Esophagus squamous epithelium (tissue), 5 donors: ENCODE measurements around the gene ARHGAP26. TPM values are rescaled to one million over a fixed set of nuclear protein-coding genes. Genes with fewer than 3 reads are reported as not detected.

Experiments used
- DNase-seq: peaks from one replicate; lab custom pipeline; 2025; lab: John Stamatoyannopoulos, UW
- H3K27ac ChIP-seq, 4 donors: fragments of 200-600 bp; sonication (generic); one replicate each; pipeline ENCODE4 v1.5.1; 2016 to 2019; ENCODE audit warnings: mild to moderate bottlenecking in 1 of 4
- H3K27me3 ChIP-seq, 4 donors: fragments of 200-600 bp; sonication (generic); 1 replicate in 3 of 4; 2 replicates in 1 of 4; pipeline versions ENCODE4 v1.5.1 to v1.6.0; 2017 to 2021; ENCODE audit warnings: antibody characterized with exemption in 1 of 4
- H3K36me3 ChIP-seq, 3 donors: fragments of 200-600 bp; sonication (generic); one replicate each; pipeline ENCODE4 v1.5.1; 2016 to 2019
- H3K4me1 ChIP-seq, 3 donors: fragments of 200-600 bp; sonication (generic); one replicate each; pipeline ENCODE4 v1.5.1; 2017 to 2019
- H3K4me3 ChIP-seq, 4 donors: fragments of 200-600 bp; sonication (generic); 1 replicate in 3 of 4; 2 replicates in 1 of 4; pipeline ENCODE4 v1.5.1; 2016 to 2019; ENCODE audit warnings: mild to moderate bottlenecking in 2 of 4, moderate library complexity in 1 of 4
- H3K9me3 ChIP-seq, 3 donors: fragments of 200-600 bp; sonication (generic); one replicate each; pipeline ENCODE4 v1.5.1; 2016 to 2019
- POLR2A ChIP-seq, 4 donors: fragments of 450-650 bp; IDR thresholded peaks; one replicate each; pipeline ENCODE4 v1.6.1; 2017; ENCODE audit warnings: antibody characterized with exemption in 4 of 4, mild to moderate bottlenecking in 4 of 4, moderate library complexity in 3 of 4
- WGBS, 2 donors: methylation state at CpG; one replicate each; pipeline ENCODE4 v1.1.5; 2018; 5-methylcytosine and 5-hydroxymethylcytosine counted together
- intact Hi-C: fragments of 100-400 bp; cut with DNase I; formaldehyde crosslinking; loops from one replicate; pipeline ENCODE4 v1.15.0; 2022
- total RNA-seq, 4 donors: library from RNA; depleted of rRNA; stranded (reverse); fragments of >200 nt; gene quantifications; one replicate each; pipeline ENCODE4 v1.1.0, GENCODE V29; 2016
- TF ChIP-seq, protein P1 (sequence below), 6 experiments: fragments of 450-650 bp in 4 of 6; fragments of 200-600 bp in 2 of 6; sonication (generic) in 2 of 6; IDR thresholded peaks; one replicate each; pipeline ENCODE4 v1.5.1; 2016 to 2019; ENCODE audit warnings: antibody characterized with exemption in 6 of 6, mild to moderate bottlenecking in 4 of 6, moderate library complexity in 4 of 6
- donor health status: DM: yes; HTN: yes; CAD: no.

Gene ARHGAP26
- total RNA-seq, 4 donors from 2014 or later: 4.4 to 18.7 (median 15.4) TPM

DNA sequence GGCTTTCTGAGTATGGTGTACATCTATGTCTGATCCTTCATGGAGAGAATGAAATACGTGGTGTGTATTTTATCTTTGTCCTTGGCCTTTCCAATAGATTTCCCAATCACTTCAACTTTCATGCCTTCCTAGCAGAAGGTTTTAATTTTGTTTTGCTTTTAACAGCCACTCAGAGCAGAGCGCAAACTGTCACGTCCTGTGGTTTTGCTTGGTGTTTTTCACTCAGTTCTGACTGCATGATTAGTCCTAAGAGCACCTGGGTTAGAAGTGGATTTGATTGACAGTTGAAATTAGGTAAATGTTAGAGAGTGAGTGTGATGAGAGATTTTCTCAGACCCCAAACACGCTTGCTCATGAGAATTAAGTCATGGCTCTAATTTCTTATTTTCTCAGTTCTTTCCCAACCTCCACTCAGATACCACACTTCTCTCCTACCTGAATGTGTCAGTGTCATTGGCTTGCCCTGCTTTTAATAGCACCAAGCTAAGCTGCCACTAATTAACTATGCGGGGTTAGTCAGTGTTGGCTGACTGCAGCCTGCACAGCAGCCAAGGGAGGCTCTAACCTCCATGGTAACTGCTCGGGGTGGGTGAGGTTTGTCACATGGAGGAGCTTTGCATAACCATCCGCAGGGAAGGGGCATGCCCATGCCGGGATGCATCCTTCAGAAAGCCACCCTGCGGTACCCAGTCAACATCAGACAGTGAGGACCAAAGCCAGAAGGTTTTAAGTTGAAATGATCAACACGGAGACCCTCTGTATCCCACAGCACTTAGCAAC, 459.9 kb downstream of the ARHGAP26 start:
- Histone ChIP-seq H3K4me1 (peaks cover 5 to 37% (median 7%) of the 10 kb centered on the region in 3 donors), H3K27me3 (no peaks in the 10 kb centered on the region), H3K9me3 (no peaks in the 10 kb centered on the region), H3K4me3 (peak overlapping the region in 1 of 4 donors; percentile 7), H3K36me3 (no peaks in the 10 kb centered on the region), H3K27ac (peak overlapping the region in 2 of 4 donors; percentile 23 to 36)
- TF ChIP-seq POLR2A (IDR thresholded peaks at IDR 0.05): no peak
- TF ChIP-seq, protein P1, sequence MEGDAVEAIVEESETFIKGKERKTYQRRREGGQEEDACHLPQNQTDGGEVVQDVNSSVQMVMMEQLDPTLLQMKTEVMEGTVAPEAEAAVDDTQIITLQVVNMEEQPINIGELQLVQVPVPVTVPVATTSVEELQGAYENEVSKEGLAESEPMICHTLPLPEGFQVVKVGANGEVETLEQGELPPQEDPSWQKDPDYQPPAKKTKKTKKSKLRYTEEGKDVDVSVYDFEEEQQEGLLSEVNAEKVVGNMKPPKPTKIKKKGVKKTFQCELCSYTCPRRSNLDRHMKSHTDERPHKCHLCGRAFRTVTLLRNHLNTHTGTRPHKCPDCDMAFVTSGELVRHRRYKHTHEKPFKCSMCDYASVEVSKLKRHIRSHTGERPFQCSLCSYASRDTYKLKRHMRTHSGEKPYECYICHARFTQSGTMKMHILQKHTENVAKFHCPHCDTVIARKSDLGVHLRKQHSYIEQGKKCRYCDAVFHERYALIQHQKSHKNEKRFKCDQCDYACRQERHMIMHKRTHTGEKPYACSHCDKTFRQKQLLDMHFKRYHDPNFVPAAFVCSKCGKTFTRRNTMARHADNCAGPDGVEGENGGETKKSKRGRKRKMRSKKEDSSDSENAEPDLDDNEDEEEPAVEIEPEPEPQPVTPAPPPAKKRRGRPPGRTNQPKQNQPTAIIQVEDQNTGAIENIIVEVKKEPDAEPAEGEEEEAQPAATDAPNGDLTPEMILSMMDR (IDR thresholded peaks at IDR 0.05): no peak
- DNase-seq: no peak
- WGBS, 2 donors: 44 to 64% methylated on average over 5 to 10 of the region's 10 CpGs
- intact Hi-C loops: no loop called here

DNA sequence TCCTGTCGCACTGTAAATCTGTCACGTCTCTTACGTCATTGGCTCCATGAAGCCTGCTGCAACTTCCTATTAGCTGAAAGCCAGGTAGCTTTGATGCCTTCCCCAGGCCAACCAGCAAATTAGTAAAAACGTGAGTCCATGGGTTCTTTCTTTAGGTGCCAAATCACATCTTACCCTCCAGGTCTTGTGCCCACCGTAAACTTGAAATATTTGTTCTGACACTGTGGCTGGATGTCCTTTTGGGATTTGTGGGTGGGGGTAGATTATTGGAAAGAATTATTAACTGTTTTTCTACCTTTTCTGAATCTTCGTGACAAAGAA, 460.5 kb downstream of the ARHGAP26 start:
- Histone ChIP-seq H3K36me3 (no peaks in the 10 kb centered on the region), H3K27ac (no peak overlapping the region), H3K27me3 (no peaks in the 10 kb centered on the region), H3K4me1 (peaks cover 11 to 43% (median 11%) of the 10 kb centered on the region in 3 donors), H3K9me3 (no peaks in the 10 kb centered on the region), H3K4me3 (no peak overlapping the region)
- DNase-seq: no peak
- intact Hi-C loops: no loop called here
- no peak for TF ChIP-seq POLR2A (IDR thresholded peaks at IDR 0.05)
- TF ChIP-seq, protein P1 (IDR thresholded peaks at IDR 0.05): no peak
- 88 to 92% methylated on average over 6 of the region's 6 CpGs for WGBS, 2 donors

DNA sequence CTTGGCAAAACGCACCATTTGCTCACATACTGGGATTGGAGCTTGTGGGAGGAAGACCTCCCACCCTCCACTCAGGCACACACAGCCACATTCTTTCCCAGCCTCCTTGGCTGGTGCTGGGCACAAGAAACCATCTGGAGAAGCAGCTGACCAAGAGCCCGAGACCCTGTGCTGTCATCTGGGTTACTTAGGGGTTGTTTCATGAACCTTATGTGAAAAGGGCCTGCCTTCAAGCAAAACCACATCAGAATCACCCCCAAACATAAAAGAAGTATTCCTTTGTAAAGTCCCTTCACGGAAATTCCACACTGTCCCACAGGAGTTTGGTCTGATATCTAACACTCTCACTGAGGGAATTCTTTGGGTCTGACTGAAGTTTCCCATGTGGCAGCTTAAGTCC, 461.2 kb downstream of the ARHGAP26 start:
- intact Hi-C loops: no loop called here
- H3K9me3 ChIP-seq: no peaks in the 10 kb centered on the region
- H3K36me3 ChIP-seq: no peaks in the 10 kb centered on the region
- no peak for TF ChIP-seq POLR2A (IDR thresholded peaks at IDR 0.05)
- TF ChIP-seq, protein P1 (IDR thresholded peaks at IDR 0.05): no peak
- no peaks in the 10 kb centered on the region for H3K27me3 ChIP-seq
- DNase-seq: no peak
- no peak overlapping the region for H3K4me3 ChIP-seq
- H3K27ac ChIP-seq: no peak overlapping the region
- peaks cover 12 to 47% (median 12%) of the 10 kb centered on the region in 3 donors for H3K4me1 ChIP-seq
- 61 to 63% methylated on average over 3 of the region's 3 CpGs for WGBS, 2 donors

DNA sequence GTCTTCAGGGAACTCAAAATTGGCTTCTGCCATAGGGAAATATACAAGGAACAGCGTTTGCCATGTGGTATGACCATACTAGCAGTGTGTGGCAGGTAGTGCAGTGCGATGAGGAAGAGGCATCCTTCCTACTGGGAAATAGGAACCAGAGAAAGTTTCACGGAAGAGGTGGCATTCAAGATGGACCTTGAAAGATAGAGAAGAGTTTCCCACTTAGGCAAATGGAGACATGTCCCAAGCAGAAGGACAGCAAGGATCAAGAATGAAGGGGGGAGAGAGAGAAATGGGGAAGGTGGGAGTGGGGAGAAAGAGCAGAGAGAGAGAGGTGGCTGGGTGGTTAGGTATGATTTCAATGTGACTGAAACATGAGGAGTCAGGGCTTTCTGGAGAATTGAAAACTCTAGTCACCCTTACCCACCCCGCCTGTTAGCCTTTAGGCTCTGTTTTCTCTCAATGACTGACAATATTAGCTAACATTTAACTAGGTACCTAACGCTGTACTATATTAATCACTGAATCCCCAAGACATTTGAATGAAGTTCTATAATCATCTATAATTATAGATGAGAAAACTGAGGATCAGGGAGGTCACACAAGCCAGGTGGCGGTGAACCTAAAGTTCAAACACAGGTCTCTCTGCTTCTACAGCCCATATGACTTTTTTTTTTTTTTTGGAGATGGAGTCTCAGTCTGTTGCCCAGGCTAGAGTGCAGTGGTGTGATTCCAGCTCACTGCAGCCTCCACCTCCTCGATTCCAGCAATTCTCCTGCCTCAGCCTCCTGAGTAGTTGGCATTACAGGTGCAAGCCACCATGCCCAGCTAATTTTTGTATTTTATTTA, 462.0 kb downstream of the ARHGAP26 start:
- H3K27me3 ChIP-seq: no peaks in the 10 kb centered on the region
- TF ChIP-seq POLR2A (IDR thresholded peaks at IDR 0.05): no peak
- intact Hi-C loops: no loop called here
- H3K4me1 ChIP-seq: peaks cover 12 to 47% (median 12%) of the 10 kb centered on the region in 3 donors
- 85 to 93% methylated on average over 6 to 7 of the region's 7 CpGs for WGBS, 2 donors
- H3K27ac ChIP-seq: no peak overlapping the region
- H3K36me3 ChIP-seq: no peaks in the 10 kb centered on the region
- no peak for DNase-seq
- H3K9me3 ChIP-seq: no peaks in the 10 kb centered on the region
- H3K4me3 ChIP-seq: no peak overlapping the region

DNA sequence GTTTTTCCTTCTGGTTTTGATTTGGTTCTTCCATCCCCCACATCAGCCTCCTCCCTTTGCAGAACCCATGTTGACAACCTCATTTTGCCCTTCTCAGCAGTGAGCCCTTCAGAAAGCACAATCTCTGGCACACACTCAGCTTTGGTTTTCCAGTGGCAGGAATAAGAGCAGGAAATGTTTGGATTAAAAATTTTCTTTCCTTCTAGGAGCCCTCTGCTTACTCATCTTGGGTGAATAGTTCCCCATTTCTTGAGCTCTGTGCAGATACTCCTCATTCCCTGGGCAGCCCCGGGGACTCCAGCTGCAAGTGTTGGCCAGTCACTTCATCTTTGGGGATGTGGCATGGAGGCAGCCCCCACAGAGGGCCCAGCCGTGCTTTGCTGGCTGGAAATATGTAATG, 462.9 kb downstream of the ARHGAP26 start:
- no peaks in the 10 kb centered on the region for H3K9me3 ChIP-seq
- H3K27me3 ChIP-seq: no peaks in the 10 kb centered on the region
- H3K36me3 ChIP-seq: no peaks in the 10 kb centered on the region
- H3K4me1 ChIP-seq: peaks cover 12 to 47% (median 12%) of the 10 kb centered on the region in 3 donors
- no peak overlapping the region for H3K27ac ChIP-seq
- WGBS, 2 donors: 48 to 70% methylated on average over 2 of the region's 2 CpGs
- TF ChIP-seq, protein P1 (IDR thresholded peaks at IDR 0.05): no peak
- no peak for TF ChIP-seq POLR2A (IDR thresholded peaks at IDR 0.05)
- no peak for DNase-seq
- intact Hi-C loops: no loop called here
- no peak overlapping the region for H3K4me3 ChIP-seq
